ENCODE results near the gene ZMAT5. TPM values are rescaled to one million over a fixed set of nuclear protein-coding genes. Genes with fewer than 3 reads are reported as not detected.

ZMAT5 gene
- total RNA-seq, 1 donor from 2014 or later, result 16.9 TPM

- no peak for TF ChIP-seq CTCF (IDR thresholded peaks at IDR 0.05; ENCODE audit: partially characterized antibody, unreplicated experiment)
- peaks cover 2% of the 10 kb centered on the region for H3K9me3 Mint-ChIP-seq (ENCODE audit: unreplicated experiment)
- no peak for DNase-seq
- peaks cover 24% of the 10 kb centered on the region for H3K4me1 Mint-ChIP-seq (ENCODE audit: low read depth, unreplicated experiment)
- H3K4me3 Mint-ChIP-seq (ENCODE audit: unreplicated experiment), result no peak overlapping the region
- no peaks in the 10 kb centered on the region for H3K36me3 Mint-ChIP-seq (ENCODE audit: unreplicated experiment)
- no peak overlapping the region for H3K27ac Mint-ChIP-seq (ENCODE audit: unreplicated experiment)
- H3K27me3 Mint-ChIP-seq (ENCODE audit: unreplicated experiment), result peaks cover 2% of the 10 kb centered on the region
Measured at GRCh38 chr22:29813563-29813962, 46.8 kb upstream of the ZMAT5 start.

DNA sequence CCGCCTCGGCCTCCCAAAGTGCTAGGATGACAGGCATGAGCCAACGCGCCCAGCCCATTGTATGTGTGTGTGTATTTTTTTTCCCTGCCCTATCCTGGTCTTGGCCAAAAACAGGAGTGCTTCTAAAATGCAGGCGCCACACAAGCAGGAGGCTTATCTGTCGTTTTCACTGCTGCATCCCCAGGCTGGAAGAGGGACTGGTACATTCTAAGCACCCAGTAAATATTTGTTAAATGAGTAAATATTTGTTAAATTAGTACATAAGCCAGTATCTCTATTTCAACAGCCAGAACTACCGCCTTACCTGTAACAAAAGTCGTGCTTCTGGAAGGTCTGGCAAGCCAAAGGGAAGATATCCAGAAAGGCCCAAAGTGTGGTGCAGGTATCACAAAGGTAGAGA lies 46.3 kb upstream of the ZMAT5 start:
- no peak for TF ChIP-seq CTCF (IDR thresholded peaks at IDR 0.05; ENCODE audit: partially characterized antibody, unreplicated experiment)
- no peak for DNase-seq
- Mint-ChIP-seq H3K4me3 (ENCODE audit: unreplicated experiment) (no peak overlapping the region), H3K4me1 (ENCODE audit: low read depth, unreplicated experiment) (peaks cover 19% of the 10 kb centered on the region), H3K27ac (ENCODE audit: unreplicated experiment) (no peak overlapping the region), H3K9me3 (ENCODE audit: unreplicated experiment) (peaks cover 2% of the 10 kb centered on the region), H3K36me3 (ENCODE audit: unreplicated experiment) (no peaks in the 10 kb centered on the region), H3K27me3 (ENCODE audit: unreplicated experiment) (peaks cover 1% of the 10 kb centered on the region)

DNA sequence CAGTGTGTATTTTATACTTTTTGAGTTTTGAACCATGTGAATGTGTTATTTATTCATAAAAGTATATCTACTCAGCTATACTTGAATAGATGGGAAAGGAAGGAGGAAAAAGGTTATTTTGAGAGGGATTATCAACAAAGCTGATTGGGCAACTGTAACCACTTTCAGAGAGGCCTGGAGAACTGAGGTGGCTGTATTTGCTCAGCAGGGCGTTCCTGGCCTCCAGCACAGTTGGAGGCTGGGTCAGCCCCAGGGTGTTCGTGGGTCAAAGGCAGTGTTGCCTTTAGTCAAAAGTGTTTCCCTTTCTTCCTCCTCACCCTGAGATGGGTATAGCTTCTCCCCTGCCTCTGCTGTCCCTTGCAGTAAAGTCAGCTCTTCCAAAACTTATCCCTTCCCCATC lies 44.6 kb upstream of the ZMAT5 start:
- Mint-ChIP-seq H3K9me3 (ENCODE audit: unreplicated experiment) (peaks cover 2% of the 10 kb centered on the region), H3K27ac (ENCODE audit: unreplicated experiment) (no peak overlapping the region), H3K36me3 (ENCODE audit: unreplicated experiment) (no peaks in the 10 kb centered on the region), H3K27me3 (ENCODE audit: unreplicated experiment) (peaks cover 1% of the 10 kb centered on the region), H3K4me1 (ENCODE audit: low read depth, unreplicated experiment) (peaks cover 13% of the 10 kb centered on the region), H3K4me3 (ENCODE audit: unreplicated experiment) (no peak overlapping the region)
- no peak for TF ChIP-seq CTCF (IDR thresholded peaks at IDR 0.05; ENCODE audit: partially characterized antibody, unreplicated experiment)
- no peak for DNase-seq

- Mint-ChIP-seq H3K4me1 (ENCODE audit: low read depth, unreplicated experiment) (peaks cover 11% of the 10 kb centered on the region), H3K27ac (ENCODE audit: unreplicated experiment) (no peak overlapping the region), H3K9me3 (ENCODE audit: unreplicated experiment) (peaks cover 5% of the 10 kb centered on the region), H3K36me3 (ENCODE audit: unreplicated experiment) (peaks cover 10% of the 10 kb centered on the region), H3K4me3 (ENCODE audit: unreplicated experiment) (no peak overlapping the region), H3K27me3 (ENCODE audit: unreplicated experiment) (peaks cover 4% of the 10 kb centered on the region)
- TF ChIP-seq CTCF (IDR thresholded peaks at IDR 0.05; ENCODE audit: partially characterized antibody, unreplicated experiment), result no peak
- no peak for DNase-seq
Measured at GRCh38 chr22:29810216-29810615, 43.4 kb upstream of the ZMAT5 start.

- Mint-ChIP-seq H3K27ac (ENCODE audit: unreplicated experiment) (peak overlapping the region; percentile 13), H3K9me3 (ENCODE audit: unreplicated experiment) (peaks cover 5% of the 10 kb centered on the region), H3K36me3 (ENCODE audit: unreplicated experiment) (peaks cover 11% of the 10 kb centered on the region), H3K4me3 (ENCODE audit: unreplicated experiment) (peak overlapping the region; percentile 41), H3K27me3 (ENCODE audit: unreplicated experiment) (peaks cover 2% of the 10 kb centered on the region), H3K4me1 (ENCODE audit: low read depth, unreplicated experiment) (peaks cover 11% of the 10 kb centered on the region)
- peak; percentile 38 for DNase-seq
- TF ChIP-seq CTCF (IDR thresholded peaks at IDR 0.05; ENCODE audit: partially characterized antibody, unreplicated experiment), result no peak
Measured at GRCh38 chr22:29806196-29806595, 39.4 kb upstream of the ZMAT5 start.
